Measurements from ENCODE around the gene SPATS1.
"Not testable (repeated sequence)": the region's sequence is repeated elsewhere in the genome, so short reads cannot be mapped to it uniquely, and the experiment has no call there.

The SPATS1 gene

GRCh38 chr6:44342052-44342451, 398 bp upstream of the SPATS1 start:
- Mint-ChIP-seq H3K27ac (no peak overlapping the region), H3K4me1 (ENCODE audit: low read depth) (peaks cover 6% of the 10 kb centered on the region), H3K9me3 (no peaks in the 10 kb centered on the region), H3K27me3 (peaks cover 55% of the 10 kb centered on the region), H3K4me3 (no peak overlapping the region), H3K36me3 (ENCODE audit: low read depth) (no peaks in the 10 kb centered on the region)
- DNase-seq, result no peak

- H3K27me3 Mint-ChIP-seq, result peaks cover 47% of the 10 kb centered on the region
- H3K9me3 Mint-ChIP-seq; H3K36me3 Mint-ChIP-seq (ENCODE audit: low read depth); H3K27ac Mint-ChIP-seq; DNase-seq; H3K4me3 Mint-ChIP-seq; H3K4me1 Mint-ChIP-seq (ENCODE audit: low read depth): not testable (repeated sequence)
These were observed 4.4 kb downstream of the SPATS1 start for GRCh38 chr6:44346818-44347217.

- Mint-ChIP-seq H3K9me3 (no peaks in the 10 kb centered on the region), H3K36me3 (ENCODE audit: low read depth) (no peaks in the 10 kb centered on the region), H3K27ac (no peak overlapping the region), H3K27me3 (peaks cover 15% of the 10 kb centered on the region), H3K4me3 (no peak overlapping the region), H3K4me1 (ENCODE audit: low read depth) (no peaks in the 10 kb centered on the region)
- no peak for DNase-seq
These were observed 7.6 kb downstream of the SPATS1 start for GRCh38 chr6:44349904-44350649.

DNA sequence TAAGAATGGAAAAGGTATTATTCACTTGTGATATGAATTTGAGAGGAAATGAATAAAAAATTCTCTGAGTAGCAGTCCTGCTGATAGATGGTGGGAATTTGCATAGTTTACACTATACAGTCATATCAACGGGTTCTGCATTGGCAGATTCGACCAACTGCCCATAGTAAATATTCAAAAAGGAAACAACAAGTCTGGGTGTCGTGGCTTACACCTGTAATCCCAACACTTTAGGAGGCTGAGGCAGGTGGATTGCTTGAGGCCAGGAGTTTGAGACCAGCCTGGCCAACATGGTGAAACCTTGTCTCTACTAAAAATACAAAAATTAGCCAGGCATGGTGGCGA, 8.2 kb downstream of the SPATS1 start:
- not testable (repeated sequence) for DNase-seq; H3K9me3 Mint-ChIP-seq; H3K4me1 Mint-ChIP-seq (ENCODE audit: low read depth); H3K4me3 Mint-ChIP-seq; H3K36me3 Mint-ChIP-seq (ENCODE audit: low read depth); H3K27ac Mint-ChIP-seq
- peaks cover 11% of the 10 kb centered on the region for H3K27me3 Mint-ChIP-seq

DNA sequence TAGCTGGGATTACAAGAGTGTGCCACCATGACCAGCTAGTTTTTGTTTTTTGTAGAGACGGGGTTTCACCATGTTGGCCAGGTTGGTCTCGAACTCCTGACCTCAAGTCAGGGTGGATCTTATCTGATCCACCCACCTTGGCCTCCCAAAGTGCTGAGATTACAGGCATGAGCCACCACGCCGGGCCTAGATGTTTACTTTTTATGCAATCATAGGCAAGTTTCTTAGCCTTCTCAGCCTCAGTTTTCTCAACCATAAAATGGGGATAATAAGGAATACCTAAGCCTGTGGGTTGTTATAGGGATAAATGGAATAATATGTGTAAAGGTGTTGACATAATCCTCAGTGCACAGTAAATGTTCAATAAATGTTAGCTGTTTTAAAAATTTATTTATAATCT, 9.8 kb downstream of the SPATS1 start:
- no peak overlapping the region for H3K27ac Mint-ChIP-seq
- no peaks in the 10 kb centered on the region for H3K9me3 Mint-ChIP-seq
- H3K4me1 Mint-ChIP-seq (ENCODE audit: low read depth), result no peaks in the 10 kb centered on the region
- no peak for DNase-seq
- peaks cover 12% of the 10 kb centered on the region for H3K27me3 Mint-ChIP-seq
- no peak overlapping the region for H3K4me3 Mint-ChIP-seq
- H3K36me3 Mint-ChIP-seq (ENCODE audit: low read depth), result no peaks in the 10 kb centered on the region

DNA sequence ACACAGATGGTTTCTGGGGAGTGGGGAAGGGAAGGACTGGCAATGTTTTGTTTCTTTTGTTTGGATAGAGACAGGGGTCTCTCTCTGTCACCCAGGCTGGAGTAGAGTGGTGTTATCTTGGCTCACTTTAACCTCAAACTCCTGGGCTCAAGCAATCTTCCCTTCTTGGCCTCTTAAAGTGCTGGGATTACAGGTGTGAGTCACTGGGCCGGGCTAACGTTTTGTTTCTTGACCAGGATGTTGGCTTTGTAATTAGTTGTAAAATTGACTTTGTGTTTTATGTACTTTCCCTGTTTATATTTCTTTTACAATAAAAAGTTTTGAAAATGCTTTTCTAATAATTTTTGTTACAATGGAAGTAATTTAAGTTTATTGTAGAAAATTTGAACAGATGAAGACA, 10.9 kb downstream of the SPATS1 start:
- Mint-ChIP-seq H3K27me3 (peaks cover 20% of the 10 kb centered on the region), H3K36me3 (ENCODE audit: low read depth) (no peaks in the 10 kb centered on the region), H3K9me3 (no peaks in the 10 kb centered on the region), H3K4me3 (no peak overlapping the region), H3K27ac (no peak overlapping the region), H3K4me1 (ENCODE audit: low read depth) (no peaks in the 10 kb centered on the region)
- no peak for DNase-seq

DNA sequence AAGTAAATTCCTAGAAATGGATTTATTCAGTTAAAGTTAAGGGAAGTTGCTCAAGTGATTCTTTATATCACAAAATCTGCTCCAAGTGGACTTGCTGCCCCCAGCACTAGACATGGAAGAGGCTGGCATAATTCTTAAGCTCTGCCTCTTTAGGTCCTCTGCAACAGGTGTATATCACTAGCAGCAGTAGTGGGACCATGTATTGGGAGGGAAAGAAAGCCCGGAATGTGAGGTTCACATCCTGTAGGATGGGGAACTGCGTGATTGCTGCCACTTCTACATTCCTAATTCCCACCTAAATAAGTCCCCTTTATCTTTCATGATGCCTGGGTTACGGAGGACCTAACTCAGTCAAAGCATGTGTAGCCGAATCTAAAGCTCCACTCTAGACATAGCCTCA, 13.2 kb downstream of the SPATS1 start:
- H3K36me3 Mint-ChIP-seq (ENCODE audit: low read depth), result no peaks in the 10 kb centered on the region
- no peak for DNase-seq
- no peaks in the 10 kb centered on the region for H3K9me3 Mint-ChIP-seq
- no peak overlapping the region for H3K27ac Mint-ChIP-seq
- H3K4me3 Mint-ChIP-seq, result no peak overlapping the region
- no peaks in the 10 kb centered on the region for H3K4me1 Mint-ChIP-seq (ENCODE audit: low read depth)
- H3K27me3 Mint-ChIP-seq, result peaks cover 25% of the 10 kb centered on the region

DNA sequence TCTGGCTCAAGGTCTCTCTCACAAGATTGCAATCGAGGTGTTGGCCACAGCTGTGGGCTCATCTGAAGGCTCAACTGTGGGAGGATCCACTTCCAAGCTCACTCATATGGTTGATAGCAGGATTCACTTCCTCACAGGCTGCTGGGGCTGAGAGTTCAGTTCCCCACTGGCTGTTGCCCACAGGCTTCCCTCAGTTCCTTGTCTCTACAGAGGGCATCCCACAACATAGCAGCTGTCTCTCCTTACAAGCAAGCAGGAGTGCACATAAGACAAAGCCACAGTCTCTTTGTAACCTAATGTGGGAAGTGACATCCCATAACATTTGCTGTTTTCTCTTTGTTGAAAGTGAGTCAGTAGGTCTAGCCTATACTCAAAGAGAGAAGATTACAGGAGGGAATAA, 14.0 kb downstream of the SPATS1 start:
- peaks cover 31% of the 10 kb centered on the region for H3K27me3 Mint-ChIP-seq
- H3K9me3 Mint-ChIP-seq, result no peaks in the 10 kb centered on the region
- no peaks in the 10 kb centered on the region for H3K36me3 Mint-ChIP-seq (ENCODE audit: low read depth)
- no peak for DNase-seq
- H3K4me1 Mint-ChIP-seq (ENCODE audit: low read depth), result no peaks in the 10 kb centered on the region
- no peak overlapping the region for H3K4me3 Mint-ChIP-seq
- H3K27ac Mint-ChIP-seq, result no peak overlapping the region

GRCh38 chr6:44359973-44360372, 17.5 kb downstream of the SPATS1 start:
- no peak overlapping the region for H3K4me3 Mint-ChIP-seq
- no peaks in the 10 kb centered on the region for H3K9me3 Mint-ChIP-seq
- no peaks in the 10 kb centered on the region for H3K4me1 Mint-ChIP-seq (ENCODE audit: low read depth)
- no peaks in the 10 kb centered on the region for H3K36me3 Mint-ChIP-seq (ENCODE audit: low read depth)
- H3K27me3 Mint-ChIP-seq, result peaks cover 34% of the 10 kb centered on the region
- H3K27ac Mint-ChIP-seq, result no peak overlapping the region
- no peak for DNase-seq

GRCh38 chr6:44361947-44362346, 19.5 kb downstream of the SPATS1 start:
- Mint-ChIP-seq H3K9me3 (no peaks in the 10 kb centered on the region), H3K4me3 (no peak overlapping the region), H3K27me3 (peaks cover 25% of the 10 kb centered on the region), H3K4me1 (ENCODE audit: low read depth) (no peaks in the 10 kb centered on the region), H3K27ac (no peak overlapping the region), H3K36me3 (ENCODE audit: low read depth) (no peaks in the 10 kb centered on the region)
- no peak for DNase-seq

GRCh38 chr6:44363377-44363926, 21.0 kb downstream of the SPATS1 start:
- Mint-ChIP-seq H3K27me3 (peaks cover 14% of the 10 kb centered on the region), H3K9me3 (no peaks in the 10 kb centered on the region), H3K27ac (no peak overlapping the region), H3K4me1 (ENCODE audit: low read depth) (no peaks in the 10 kb centered on the region), H3K4me3 (no peak overlapping the region), H3K36me3 (ENCODE audit: low read depth) (no peaks in the 10 kb centered on the region)
- no peak for DNase-seq

GRCh38 chr6:44366781-44367180, 24.3 kb downstream of the SPATS1 start:
- no peak for DNase-seq
- Mint-ChIP-seq H3K4me3 (no peak overlapping the region), H3K4me1 (ENCODE audit: low read depth) (no peaks in the 10 kb centered on the region), H3K27ac (no peak overlapping the region), H3K36me3 (ENCODE audit: low read depth) (no peaks in the 10 kb centered on the region), H3K9me3 (no peaks in the 10 kb centered on the region), H3K27me3 (peaks cover 8% of the 10 kb centered on the region)

GRCh38 chr6:44367681-44368080, 25.2 kb downstream of the SPATS1 start:
- H3K4me1 Mint-ChIP-seq (ENCODE audit: low read depth), result no peaks in the 10 kb centered on the region
- DNase-seq, result no peak
- peaks cover 7% of the 10 kb centered on the region for H3K27me3 Mint-ChIP-seq
- no peaks in the 10 kb centered on the region for H3K9me3 Mint-ChIP-seq
- no peak overlapping the region for H3K27ac Mint-ChIP-seq
- no peaks in the 10 kb centered on the region for H3K36me3 Mint-ChIP-seq (ENCODE audit: low read depth)
- H3K4me3 Mint-ChIP-seq, result no peak overlapping the region

GRCh38 chr6:44373051-44373450, 30.6 kb downstream of the SPATS1 start:
- H3K27ac Mint-ChIP-seq, result no peak overlapping the region
- DNase-seq, result no peak

GRCh38 chr6:44373787-44374186, 31.3 kb downstream of the SPATS1 start:
- Mint-ChIP-seq H3K27ac (no peak overlapping the region), H3K4me3 (no peak overlapping the region), H3K36me3 (ENCODE audit: low read depth) (no peaks in the 10 kb centered on the region), H3K9me3 (no peaks in the 10 kb centered on the region), H3K4me1 (ENCODE audit: low read depth) (no peaks in the 10 kb centered on the region), H3K27me3 (peaks cover 12% of the 10 kb centered on the region)
- no peak for DNase-seq

More at GRCh38 chr6:44373051-44373450, 30.6 kb downstream of the SPATS1 start:
- Mint-ChIP-seq H3K9me3 (no peaks in the 10 kb centered on the region), H3K4me1 (ENCODE audit: low read depth) (no peaks in the 10 kb centered on the region), H3K4me3 (no peak overlapping the region), H3K27me3 (peaks cover 15% of the 10 kb centered on the region), H3K36me3 (ENCODE audit: low read depth) (no peaks in the 10 kb centered on the region)

- Mint-ChIP-seq H3K4me3 (no peak overlapping the region), H3K27ac (no peak overlapping the region), H3K9me3 (no peaks in the 10 kb centered on the region), H3K36me3 (ENCODE audit: low read depth) (no peaks in the 10 kb centered on the region), H3K4me1 (ENCODE audit: low read depth) (no peaks in the 10 kb centered on the region), H3K27me3 (peaks cover 9% of the 10 kb centered on the region)
- DNase-seq, result no peak
These were observed 32.6 kb downstream of the SPATS1 start for GRCh38 chr6:44375071-44375470.

Measured in activated T-cell treated with anti-CD3 and anti-CD28 coated beads, Interleukin-2, amount 50 U/mL, for 24 hours (primary cell).